GM19328 (cell line): Measurements from ENCODE around the gene GCK.
A peak's percentile ranks its signal among the peaks of the same experiment; 100 is the strongest.
"Not testable (repeated sequence)": the region's sequence is repeated elsewhere in the genome, so short reads cannot be mapped to it uniquely, and the experiment has no call there.

Experiments used
- ATAC-seq: cut with Tn5 transposase; IDR thresholded peaks from one replicate; pipeline ENCODE4 v1.9.1; 2021; ENCODE audit warnings: mild to moderate bottlenecking, moderate library complexity; ENCODE audit not compliant: unreplicated experiment

Gene GCK

DNA sequence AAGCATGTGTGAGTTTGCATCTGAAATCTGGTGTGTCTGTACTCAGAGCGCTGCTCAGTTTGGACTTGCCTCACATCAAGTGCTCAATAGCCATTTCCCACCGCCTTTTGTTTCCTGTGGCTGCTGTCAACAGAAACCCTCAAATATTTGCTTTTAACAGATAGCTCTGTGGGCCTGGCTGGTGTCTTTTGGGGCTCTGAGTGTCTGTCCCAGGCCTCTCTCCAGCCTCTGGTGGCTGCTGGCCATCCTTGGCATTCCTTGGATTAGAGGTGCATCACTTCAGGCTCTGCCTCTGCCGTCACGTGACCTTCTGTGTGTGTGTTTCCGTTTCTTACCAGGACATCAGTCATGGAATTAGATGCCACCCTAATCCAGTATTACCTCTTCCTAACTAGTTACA, 20.9 kb upstream of the GCK start:
- no peak for ATAC-seq

DNA sequence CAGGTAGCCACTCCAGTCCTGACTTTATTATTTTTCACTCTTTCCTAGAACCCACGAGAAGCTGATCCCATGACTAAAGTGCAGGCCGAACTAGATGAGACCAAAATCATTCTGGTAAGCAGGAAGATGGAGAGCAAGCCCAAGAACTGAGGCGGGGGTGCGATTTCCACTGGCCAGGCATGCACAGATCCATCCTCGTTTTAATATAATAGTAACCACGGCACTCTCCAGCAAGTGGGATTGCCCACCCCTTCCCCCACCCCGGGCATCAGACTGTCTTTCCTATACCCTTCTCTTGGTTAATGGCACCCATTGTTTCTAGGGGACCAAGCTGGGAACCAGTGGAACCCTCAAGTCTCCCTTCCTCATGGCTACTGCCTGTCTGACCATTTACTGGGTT, 18.8 kb upstream of the GCK start:
- ATAC-seq, result no peak

DNA sequence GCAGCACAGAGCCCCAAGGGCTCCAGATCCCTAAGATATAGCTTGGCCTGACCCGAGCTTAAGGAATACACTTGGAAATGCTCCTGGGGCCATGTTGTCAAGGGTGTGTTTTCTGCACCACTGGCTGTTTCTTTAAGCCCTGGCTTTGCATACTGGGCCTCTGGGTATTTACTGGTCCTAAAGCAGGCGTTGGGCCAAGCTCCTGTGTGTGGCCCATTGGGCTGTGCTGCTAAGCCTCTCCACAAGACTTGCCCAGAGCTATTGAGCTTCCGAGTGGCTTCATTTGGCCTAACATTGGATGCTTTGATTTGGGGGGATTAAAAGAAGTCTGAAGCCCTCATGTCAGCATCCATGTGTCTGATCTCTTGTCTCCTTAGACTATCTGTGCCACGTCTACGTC, 16.8 kb upstream of the GCK start:
- ATAC-seq, result no peak

DNA sequence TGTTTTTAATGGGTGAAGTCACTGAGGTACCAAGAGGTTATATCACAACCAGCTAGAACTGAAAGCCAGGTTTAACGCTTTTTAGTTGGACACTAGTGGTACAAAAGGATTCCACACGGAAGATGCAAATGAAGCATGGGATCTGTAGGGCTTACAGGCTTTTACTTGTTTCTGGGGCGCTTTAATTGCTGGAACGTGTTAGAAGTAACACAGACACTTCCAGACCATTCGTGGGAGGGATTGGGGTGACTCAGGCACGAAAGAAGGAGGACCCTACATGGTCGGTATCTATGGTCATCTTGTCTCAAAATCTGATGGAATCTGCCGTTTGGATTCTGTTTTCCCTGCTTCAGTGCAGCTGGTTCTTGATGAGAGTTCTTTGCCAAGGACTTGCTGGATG, 12.6 kb upstream of the GCK start:
- ATAC-seq, result no peak

DNA sequence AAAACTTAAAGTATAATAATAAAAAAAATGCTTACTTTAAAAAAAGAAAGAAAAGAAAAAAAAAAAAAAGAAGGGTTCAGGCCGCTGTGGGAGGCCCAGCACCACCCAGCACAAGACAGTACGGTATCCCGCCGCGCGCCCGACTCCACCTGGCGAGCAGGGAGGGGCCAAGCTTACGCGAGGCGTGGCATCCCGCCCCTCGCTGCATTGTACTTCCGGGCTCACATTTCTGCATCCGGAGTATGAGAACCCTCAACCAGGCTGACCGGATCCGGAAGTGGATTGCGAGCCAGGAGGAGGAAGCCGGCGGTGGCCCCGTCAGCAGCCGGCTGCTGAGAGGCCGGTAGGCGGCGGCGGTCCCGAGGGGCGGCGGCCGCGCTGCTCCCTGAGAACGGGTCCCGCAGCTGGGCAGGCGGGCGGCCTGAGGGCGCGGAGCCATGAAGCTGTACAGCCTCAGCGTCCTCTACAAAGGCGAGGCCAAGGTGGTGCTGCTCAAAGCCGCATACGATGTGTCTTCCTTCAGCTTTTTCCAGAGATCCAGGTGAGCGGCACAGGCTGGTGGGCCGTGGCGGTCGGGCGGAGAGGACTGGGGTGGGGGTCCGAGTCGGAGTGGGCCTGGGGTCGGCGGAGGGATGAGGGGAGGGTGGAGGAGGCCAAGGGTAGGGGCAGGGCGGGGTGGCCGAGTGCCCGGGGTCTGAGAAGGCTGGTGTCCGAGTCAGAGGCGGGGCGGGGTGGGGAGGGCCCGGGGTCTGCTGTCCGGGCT, 11.6 kb upstream of the GCK start, which contains the start of gene YKT6:
Gene YKT6, plus strand, starts transcription at position 280 of the 763 bp plus-strand sequence. Its CDS starts 158 bp downstream, at position 438.
- peak; percentile 100 for ATAC-seq

DNA sequence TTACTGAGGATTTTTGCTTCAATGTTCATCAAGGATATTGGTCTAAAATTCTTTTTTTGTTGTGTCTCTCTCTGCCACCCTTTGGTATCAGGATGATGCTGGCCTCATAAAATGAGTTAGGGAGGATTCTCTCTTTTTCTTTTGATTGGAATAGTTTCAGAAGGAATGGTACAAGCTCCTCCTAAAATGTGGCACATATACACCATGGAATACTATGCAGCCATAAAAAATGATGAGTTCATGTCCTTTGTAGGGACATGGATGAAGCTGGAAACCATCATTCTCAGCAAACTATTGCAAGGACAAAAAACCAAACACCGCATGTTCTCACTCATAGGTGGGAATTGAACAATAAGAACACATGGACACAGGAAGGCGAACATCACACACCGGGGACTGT, 10.9 kb upstream of the GCK start:
- not testable (repeated sequence) for ATAC-seq

DNA sequence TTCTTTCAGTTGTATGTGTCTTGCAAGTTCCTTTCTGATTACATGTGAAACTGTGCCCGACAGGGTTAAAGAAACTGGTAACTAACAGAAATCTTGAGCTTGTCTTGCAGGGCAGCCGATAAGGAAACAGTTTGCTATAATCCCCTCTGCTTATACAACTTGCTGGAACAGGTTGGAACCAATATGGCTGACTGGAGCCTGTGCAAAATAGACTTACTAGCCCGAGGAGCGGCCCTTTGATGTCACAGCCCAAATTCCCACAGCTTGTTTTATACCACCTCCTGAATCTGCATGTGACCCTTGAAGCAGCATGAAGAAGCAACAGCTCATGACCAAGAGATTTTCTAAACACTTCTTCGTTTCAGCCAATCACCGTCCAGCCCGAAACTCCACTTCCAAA, 8.2 kb upstream of the GCK start:
- no peak for ATAC-seq

DNA sequence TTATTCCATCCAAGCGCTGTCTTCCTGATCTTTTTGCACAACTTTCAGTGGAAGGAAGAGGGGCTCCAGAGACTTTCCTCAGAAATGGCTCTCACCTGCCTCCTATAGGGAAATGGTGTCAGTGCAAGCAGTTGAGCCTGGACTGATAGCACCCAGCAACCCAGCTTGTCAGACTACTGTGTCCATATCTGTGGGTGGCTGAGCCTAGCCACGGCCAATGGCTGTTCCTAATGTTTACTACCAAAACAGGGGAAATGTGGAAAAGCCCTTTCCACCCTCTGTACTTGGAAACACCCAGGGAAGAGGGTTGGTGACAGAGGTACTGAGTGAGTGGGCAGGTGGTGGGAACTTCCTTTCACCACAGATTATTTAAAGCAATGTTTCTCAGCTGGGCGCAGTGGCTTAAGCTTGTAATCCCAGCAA, 7.2 kb upstream of the GCK start:
- no peak for ATAC-seq

DNA sequence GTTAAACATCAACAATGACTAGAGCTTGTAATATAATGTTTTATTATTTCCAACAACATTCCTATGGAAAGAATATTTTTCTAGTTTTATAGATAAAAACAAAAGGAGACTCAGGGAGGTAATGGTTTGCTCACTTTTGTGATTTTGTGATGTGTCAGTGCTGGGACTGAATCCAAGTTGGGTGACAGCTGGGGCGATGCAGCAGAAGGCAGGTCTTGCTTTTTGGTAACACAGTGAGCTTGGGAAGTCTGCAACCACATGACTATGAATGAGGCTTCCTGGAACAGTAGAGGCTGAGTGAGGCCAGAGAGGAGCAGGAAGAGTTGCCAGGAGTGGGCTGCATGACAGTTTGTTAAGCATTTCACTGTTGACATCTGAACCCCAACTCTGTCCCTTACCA, 6.7 kb upstream of the GCK start:
- no peak for ATAC-seq

DNA sequence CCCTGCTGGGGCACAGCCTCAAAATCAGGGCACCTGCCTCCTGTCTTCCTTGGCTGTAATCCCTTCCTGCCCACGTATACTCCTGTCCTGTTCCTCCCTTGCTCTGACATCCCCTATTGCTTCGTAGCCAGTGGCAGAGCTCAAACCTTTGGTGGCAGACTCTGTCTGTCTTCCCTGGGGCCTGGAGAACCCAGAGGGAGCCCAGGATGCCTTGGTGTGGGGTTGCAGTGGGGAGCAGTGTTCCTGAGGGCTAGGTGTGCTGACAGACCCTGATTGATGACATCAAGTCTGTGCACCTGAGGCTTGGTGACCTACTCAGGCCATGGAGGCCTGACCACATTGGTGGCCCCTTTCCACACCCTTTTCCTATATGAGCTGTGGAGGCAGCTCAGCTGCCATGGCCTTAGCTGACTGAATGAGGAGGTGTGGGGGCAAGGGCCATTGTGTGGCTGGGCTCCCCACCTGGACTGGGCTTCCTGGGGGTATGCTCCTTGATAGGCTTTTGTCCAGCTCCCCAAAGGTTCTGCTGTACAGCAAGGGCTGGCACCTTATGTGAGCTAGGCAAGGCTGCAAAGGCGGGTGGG, 5.4 kb upstream of the GCK start:
- no peak for ATAC-seq

DNA sequence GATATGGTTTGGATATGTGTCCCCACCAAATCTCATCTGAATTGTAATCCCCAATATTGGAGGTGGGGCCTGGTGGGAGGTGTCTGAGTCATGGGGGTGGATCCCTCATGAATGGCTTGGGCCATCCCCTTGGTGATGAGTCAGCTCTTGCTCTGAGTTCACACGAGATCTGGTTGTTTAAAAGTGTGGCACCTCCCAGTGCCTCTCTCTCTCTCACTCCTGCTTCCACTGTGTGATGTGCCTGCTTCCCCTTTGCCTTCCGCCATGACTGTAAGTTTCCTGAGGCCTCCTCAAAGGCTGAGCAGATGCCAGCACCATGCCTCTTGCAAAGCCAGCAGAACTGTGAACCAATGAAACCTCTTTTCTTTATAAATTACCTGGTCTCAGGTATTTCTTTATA, 4.8 kb upstream of the GCK start:
- ATAC-seq, result no peak

DNA sequence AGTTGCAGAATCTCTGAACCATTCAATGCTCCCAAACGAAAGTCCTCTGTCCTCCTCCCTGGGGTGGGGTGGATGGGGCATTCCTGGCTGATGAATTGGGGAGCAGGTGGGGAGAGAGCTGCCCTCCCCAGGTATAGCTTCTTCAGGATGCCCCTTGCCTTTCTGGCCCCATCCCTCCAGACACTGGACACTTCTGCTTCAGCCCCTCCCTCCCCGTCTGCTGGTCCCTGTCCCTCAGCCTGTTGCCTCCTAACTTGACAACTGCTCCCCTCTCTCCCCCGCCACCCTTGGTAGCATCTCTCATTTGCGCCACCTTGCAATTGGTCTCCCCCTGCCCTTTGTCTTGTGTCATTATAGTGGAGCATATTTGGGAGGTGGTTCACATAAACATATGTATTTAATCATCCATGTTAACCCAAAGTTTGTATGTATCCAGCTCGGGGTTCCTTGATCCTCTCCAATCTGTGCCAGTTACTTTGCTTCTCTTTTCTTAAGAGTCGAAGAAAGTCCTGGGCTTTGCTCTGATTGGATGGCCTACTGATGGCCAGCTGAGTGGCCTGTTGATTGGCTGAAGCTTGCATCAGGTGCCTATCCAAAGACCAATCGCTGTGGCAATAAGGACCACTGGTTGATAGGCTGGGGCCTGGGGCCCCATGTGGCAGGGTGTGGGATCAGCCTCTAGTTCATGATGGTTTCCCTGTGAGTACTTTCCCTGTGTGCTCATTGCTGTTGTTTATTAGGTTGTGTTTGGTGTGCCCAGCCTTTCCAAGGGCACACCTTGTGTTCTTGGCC, 4.0 kb upstream of the GCK start:
- no peak for ATAC-seq

DNA sequence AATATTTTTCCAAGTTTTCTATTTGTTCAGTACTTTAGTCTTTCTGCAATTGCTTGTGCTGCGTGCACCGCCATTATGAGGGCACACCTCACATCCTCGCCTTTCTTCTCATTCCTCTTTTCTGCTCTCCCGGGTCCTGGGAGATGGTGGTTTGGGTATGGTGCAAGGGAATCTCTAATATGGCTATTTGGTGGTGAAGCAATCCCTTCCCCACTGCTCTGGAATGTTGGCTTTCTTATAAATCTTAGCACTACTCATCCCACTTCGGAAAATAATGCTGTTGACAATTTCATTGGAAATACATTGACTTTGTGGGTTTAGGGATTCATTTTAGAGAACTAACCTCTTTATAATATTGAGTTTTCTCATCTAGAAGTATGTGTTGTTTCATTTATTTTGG, 1.9 kb upstream of the GCK start:
- ATAC-seq, result no peak

DNA sequence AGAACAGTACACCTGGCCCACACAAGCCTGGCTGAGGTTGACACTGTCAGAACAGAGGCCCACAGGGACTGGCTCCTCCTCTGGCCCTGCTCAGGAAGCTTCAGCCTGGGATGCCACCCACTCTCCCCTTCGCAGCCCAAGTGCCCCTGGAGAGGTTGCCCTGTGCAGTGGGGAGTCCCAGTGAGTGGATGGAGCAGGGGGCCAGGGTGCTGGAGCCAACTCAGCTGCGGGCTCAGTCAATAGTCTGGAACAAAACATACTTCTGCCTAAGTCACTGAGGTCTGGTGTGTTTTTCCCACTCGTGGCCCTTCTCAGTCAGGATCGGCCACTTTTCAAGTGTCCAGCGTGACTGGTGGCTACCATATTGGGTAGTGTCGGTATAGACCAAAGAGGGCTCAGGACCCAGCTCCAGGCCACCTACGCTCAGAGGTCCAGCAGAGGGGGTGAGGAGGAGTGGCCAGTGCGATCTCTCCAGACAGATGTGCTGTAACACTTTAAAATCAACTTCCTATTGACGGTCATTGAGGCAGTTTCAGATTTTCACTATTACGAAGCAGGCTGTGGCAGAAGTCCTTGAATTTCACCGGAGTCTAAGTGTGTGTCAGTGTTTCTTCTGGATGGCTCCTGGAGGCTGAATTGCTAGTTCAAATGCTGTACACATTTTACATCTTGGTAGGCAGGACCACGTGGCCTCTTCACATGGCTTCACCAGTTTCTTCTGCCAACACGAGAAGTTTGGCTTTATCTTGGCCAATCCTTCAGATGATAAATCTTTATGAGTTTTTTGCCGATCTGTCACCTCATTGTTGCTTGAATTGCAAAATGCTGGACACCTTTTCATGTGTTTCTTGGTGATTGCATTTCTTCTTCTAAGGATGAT, 994 bp upstream of the GCK start:
- ATAC-seq, result no peak

DNA sequence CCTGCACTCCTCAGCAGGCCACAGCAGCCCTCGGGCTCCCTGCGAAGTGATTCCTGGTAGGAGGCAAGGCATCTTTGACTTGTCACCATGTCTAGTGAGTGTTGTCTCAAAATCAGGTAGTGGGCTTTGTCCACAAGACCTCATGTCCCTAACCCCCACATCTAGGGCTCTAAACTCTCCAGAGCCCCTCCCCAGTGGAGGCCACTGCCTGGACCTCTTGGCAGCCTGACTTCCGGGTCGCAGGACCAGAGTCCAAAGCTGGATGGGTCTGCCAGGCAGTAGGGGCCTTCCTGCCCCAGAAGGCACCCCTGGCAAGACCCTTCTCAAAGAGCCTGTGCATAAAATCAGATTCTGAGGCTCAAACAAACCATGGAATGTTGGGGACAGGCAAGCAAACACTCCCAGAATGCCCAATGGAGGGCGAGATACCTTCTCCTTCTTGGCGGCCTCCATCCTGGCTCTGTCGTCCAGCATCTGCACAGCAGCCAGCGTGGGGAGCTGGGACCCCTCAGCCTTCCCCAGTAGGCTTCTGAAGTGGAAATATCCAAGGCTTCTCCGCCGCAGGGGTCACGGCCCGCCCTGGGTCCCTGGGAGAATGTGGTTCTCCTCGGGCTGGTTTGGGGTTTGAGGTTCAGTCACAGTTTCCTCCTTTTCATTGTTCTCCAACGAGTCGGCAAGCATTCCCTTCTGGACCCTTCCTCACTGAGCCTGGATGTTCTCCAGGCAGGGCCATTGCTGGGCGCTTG, 586 bp downstream of the GCK start:
- no peak for ATAC-seq

DNA sequence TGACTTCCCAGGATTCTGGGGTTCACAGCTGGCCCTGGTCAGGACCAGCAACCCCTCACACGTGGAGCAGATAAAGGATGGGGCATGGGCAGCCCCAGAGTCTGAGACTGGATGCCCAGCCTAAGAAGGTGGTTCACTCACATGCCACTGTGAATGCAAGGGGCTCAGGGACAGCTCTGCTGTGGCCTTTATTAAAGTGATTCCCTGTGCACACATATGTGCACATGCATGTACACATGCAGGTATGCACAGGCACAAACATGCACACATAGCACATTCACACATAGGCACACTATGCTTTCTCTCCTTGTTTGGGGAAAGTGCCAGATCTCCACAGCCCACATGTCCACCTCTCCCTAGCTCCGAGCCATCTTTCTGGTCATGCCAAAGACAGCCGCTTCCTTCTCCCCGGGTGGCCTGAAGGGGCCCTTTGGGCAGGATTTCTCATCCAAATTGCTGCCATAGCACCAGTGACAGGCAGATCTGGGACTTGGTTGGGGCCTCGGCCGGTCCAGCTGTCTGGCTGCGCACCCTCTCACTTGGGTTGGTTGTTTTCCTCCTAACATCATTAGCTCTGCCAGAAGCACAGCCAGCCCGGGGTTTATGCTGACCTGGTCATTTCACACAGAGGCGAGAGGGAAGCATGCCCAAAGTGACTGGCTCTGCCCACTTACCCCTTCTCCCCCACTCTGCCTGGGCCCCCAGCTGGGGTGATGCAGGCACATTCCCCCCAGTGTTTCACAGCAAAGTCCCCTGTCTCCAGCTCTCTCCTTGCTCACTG, 1.4 kb downstream of the GCK start:
- ATAC-seq, result no peak

DNA sequence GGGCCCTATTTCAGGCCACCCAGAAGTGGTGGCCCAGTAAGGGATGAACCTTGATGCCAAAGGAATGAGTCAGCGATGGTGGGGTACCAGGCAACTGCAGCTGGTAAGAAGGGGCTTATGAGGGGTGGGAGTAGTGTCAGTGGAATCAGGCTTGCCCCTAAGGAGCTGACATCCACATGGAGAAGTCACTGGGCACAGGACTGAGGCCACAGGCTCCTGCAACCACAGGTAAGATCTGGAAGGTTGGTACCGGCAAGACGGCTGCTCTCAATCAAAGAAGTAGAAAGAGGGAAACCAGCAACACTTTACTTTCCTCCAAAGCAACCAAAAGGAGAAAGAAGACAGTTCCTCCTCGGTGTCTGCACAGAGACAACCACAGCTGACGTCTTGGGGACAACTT, 2.5 kb downstream of the GCK start:
- ATAC-seq, result no peak

DNA sequence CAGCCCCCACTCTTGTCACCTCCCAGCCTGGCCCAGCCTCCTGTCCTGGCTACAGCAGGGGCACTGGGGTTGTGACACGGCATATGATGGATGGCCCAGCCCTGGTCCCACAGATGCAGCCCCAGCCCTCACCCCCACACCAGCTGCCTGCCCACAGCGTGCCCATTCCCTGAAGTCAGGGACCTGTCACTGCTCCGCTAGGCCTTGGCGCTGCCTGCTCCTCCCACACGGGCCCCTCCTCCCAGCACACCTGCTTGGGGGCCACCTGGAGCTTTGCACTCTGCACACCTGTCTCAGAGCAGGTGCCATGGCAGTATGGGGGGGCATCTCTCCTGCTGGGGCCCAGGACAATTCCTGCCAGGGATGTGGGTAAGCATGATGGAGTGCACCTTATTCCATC, 3.5 kb downstream of the GCK start:
- no peak for ATAC-seq

DNA sequence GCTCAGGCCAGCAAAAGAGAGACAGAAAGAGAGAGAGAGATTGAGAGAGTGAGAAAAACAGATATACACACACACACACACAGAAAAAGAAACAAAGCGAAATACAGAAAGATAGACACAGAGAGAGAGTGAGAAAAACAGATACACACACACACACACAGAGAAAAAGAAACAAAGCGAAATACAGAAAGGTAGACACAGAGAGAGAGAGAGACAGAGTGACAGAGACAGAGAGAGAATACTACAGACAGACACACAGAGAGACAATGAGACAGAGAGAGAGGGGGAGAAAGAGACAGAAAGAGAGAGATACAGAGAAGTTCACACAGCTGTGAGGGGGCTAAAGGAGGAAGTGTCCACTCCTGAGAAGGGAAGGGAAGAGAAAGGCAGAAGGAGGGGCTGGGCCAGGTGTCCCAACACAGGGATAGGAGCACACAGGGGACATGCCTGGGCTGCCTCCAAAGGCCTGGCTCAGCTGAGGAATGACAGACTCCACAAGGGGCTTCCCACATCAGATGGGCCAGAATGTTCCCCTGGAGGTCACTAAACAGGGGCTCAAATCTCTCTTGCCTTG, 4.3 kb downstream of the GCK start:
- no peak for ATAC-seq
